A549 (cell line): Measurements from ENCODE around the gene ARHGAP19.

Experiments used
- BHLHE40 ChIP-seq: IDR thresholded peaks from 2 replicates; pipeline ENCODE4 v1.6.1; 2012; ENCODE audit warnings: low read depth, low read length, inconsistent platforms
- CTCF ChIP-seq: fragments of >200 bp; sonication (Bioruptor Twin); formaldehyde crosslinking; IDR thresholded peaks from 3 replicates; pipeline ENCODE4 v1.5.1; 2016
- EP300 ChIP-seq, 2 experiments: fragments of >200 bp; sonication (Bioruptor Twin); formaldehyde crosslinking; IDR thresholded peaks; 2 replicates in 1 of 2; 3 replicates in 1 of 2; pipeline ENCODE4 v1.6.1; 2016 to 2017
- GATA3 ChIP-seq: IDR thresholded peaks from 2 replicates; pipeline ENCODE4 v1.6.1; 2012; ENCODE audit warnings: borderline replicate concordance
- MAZ ChIP-seq: fragments of 150-350 bp; IDR thresholded peaks from 2 replicates; pipeline ENCODE4 v1.6.1; 2014; ENCODE audit warnings: antibody characterized with exemption, low read depth, low read length, borderline replicate concordance
- POLR2A ChIP-seq: IDR thresholded peaks from 2 replicates; pipeline ENCODE4 v1.6.1; 2012; ENCODE audit warnings: mild to moderate bottlenecking, low read length
- RCOR1 ChIP-seq: fragments of 150-350 bp; IDR thresholded peaks from 2 replicates; pipeline ENCODE4 v1.6.1; 2014; ENCODE audit warnings: antibody characterized with exemption, low read length, low read depth
- ZNF302 ChIP-seq: fragments of 250-450 bp; sonication (Bioruptor Pico); IDR thresholded peaks from 2 replicates; pipeline ENCODE4 v1.9.0; 2021; ENCODE audit warnings: inconsistent platforms, mild to moderate bottlenecking, moderate library complexity
- TF ChIP-seq, protein P1 (sequence below): IDR thresholded peaks from 2 replicates; pipeline ENCODE4 v1.6.1; 2012
- TF ChIP-seq, protein P2 (sequence below): fragments of 150-350 bp; IDR thresholded peaks from 2 replicates; pipeline ENCODE4 v1.6.1; 2014; ENCODE audit warnings: low read depth, mild to moderate bottlenecking, low read length

DNA sequence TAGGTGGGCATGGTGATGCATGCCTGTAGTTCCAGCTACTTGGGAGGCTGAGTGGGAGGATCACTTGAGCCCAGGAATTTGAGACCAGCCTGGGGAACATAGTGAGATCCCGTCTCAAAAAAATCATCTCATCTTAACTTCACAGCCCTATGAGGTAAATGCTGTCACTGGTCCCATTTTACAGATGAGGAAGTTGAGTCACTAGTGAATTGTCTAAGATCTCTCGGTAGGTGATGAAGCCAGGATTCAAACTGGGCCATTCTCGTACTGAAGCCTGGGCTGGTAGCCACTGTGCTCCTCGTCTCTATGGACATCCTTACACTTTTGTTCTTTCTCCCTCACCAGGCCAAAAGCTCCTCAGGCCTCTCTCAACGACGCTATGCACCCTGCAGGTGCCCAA lies 113.1 kb downstream of the ARHGAP19 start:
- no peak for TF ChIP-seq CTCF
- TF ChIP-seq, protein P1, sequence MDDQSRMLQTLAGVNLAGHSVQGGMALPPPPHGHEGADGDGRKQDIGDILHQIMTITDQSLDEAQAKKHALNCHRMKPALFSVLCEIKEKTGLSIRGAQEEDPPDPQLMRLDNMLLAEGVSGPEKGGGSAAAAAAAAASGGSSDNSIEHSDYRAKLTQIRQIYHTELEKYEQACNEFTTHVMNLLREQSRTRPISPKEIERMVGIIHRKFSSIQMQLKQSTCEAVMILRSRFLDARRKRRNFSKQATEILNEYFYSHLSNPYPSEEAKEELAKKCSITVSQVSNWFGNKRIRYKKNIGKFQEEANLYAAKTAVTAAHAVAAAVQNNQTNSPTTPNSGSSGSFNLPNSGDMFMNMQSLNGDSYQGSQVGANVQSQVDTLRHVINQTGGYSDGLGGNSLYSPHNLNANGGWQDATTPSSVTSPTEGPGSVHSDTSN: no peak
- no peak for TF ChIP-seq BHLHE40
- no peak for TF ChIP-seq GATA3
- no peak for TF ChIP-seq POLR2A
- no peak for TF ChIP-seq EP300 (IDR thresholded peaks at IDR 0.05)
- no peak for TF ChIP-seq MAZ
- TF ChIP-seq, protein P2, sequence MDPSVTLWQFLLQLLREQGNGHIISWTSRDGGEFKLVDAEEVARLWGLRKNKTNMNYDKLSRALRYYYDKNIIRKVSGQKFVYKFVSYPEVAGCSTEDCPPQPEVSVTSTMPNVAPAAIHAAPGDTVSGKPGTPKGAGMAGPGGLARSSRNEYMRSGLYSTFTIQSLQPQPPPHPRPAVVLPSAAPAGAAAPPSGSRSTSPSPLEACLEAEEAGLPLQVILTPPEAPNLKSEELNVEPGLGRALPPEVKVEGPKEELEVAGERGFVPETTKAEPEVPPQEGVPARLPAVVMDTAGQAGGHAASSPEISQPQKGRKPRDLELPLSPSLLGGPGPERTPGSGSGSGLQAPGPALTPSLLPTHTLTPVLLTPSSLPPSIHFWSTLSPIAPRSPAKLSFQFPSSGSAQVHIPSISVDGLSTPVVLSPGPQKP: no peak
- TF ChIP-seq RCOR1: no peak
- no peak for TF ChIP-seq ZNF302 (CRISPR knock-in tag)
